Upper lobe of right lung (tissue), 1 donor: Measurements from ENCODE around the gene SAMM50. TPM values are rescaled to one million over a fixed set of nuclear protein-coding genes. Genes with fewer than 3 reads are reported as not detected.

Source experiments
- ATAC-seq: fragments of 200-7000 bp; cut with Tn5 transposase; one replicate; pipeline ENCODE4 v1.9.1; 2020; ENCODE audit warnings: mild to moderate bottlenecking, moderate library complexity
- DNase-seq: peaks from one replicate; pipeline ENCODE4 v3.0.0-alpha.2; 2020
- H3K27ac ChIP-seq: fragments of 200-600 bp; one replicate; pipeline ENCODE4 v1.8.0; 2022
- H3K27me3 ChIP-seq: fragments of 200-600 bp; one replicate; pipeline ENCODE4 v1.8.0; 2022; ENCODE audit warnings: mild to moderate bottlenecking
- H3K36me3 ChIP-seq: fragments of 200-600 bp; one replicate; pipeline ENCODE4 v1.8.0; 2022
- H3K4me1 ChIP-seq: fragments of 200-600 bp; one replicate; pipeline ENCODE4 v1.8.0; 2022
- H3K4me3 ChIP-seq: fragments of 200-600 bp; one replicate; pipeline ENCODE4 v1.8.0; 2022; ENCODE audit warnings: mild to moderate bottlenecking
- H3K9me3 ChIP-seq: fragments of 200-600 bp; one replicate; pipeline ENCODE4 v1.8.0; 2022
- CTCF ChIP-seq: fragments of 200-600 bp; IDR thresholded peaks from one replicate; pipeline ENCODE4 v1.8.0; 2022; ENCODE audit warnings: antibody characterized with exemption
- intact Hi-C: fragments of 100-400 bp; cut with DNase I; formaldehyde crosslinking; loops from one replicate; pipeline ENCODE4 v1.11.0; 2022
- total RNA-seq: library from RNA; stranded (reverse); fragmentation: NEBNext Ultra II Directional; extraction: Animal tissue kit (Norgen Biotek cat#: 25700); gene quantifications from one replicate; pipeline ENCODE4 v1.2.1, GENCODE V29; 2021
- donor health status: DM: no; HTN: yes; CAD: no; lungs with severe emphysema.

SAMM50 gene
- total RNA-seq, 1 donor from 2014 or later = 25.7 TPM

- intact Hi-C loops = no loop called here
- peaks cover 5% of the 10 kb centered on the region for H3K27me3 ChIP-seq
- ATAC-seq = no peak
Observed at GRCh38 chr22:43946384-43946667, 8.9 kb upstream of the SAMM50 start.

GRCh38 chr22:43948836-43949406 lies 6.3 kb upstream of the SAMM50 start:
- intact Hi-C loops = no loop called here
- H3K27me3 ChIP-seq = peaks cover 5% of the 10 kb centered on the region
- no peak for TF ChIP-seq CTCF
- H3K36me3 ChIP-seq = no peaks in the 10 kb centered on the region
- ATAC-seq = no peak
- no peak for DNase-seq
- H3K9me3 ChIP-seq = no peaks in the 10 kb centered on the region
- H3K4me3 ChIP-seq = no peak overlapping the region
- H3K27ac ChIP-seq = no peak overlapping the region
- H3K4me1 ChIP-seq = no peaks in the 10 kb centered on the region

More at GRCh38 chr22:43946384-43946667, 8.9 kb upstream of the SAMM50 start:
- H3K36me3 ChIP-seq = no peaks in the 10 kb centered on the region
- no peaks in the 10 kb centered on the region for H3K9me3 ChIP-seq
- no peak overlapping the region for H3K4me3 ChIP-seq
- DNase-seq = no peak
- no peak overlapping the region for H3K27ac ChIP-seq
- H3K4me1 ChIP-seq = no peaks in the 10 kb centered on the region
- no peak for TF ChIP-seq CTCF

GRCh38 chr22:43951391-43951790 lies 3.9 kb upstream of the SAMM50 start:
- DNase-seq (no peak), ATAC-seq (no peak)
- Histone ChIP-seq H3K4me3 (no peak overlapping the region), H3K36me3 (no peaks in the 10 kb centered on the region), H3K27ac (no peak overlapping the region), H3K4me1 (peaks cover 12% of the 10 kb centered on the region), H3K9me3 (no peaks in the 10 kb centered on the region), H3K27me3 (peaks cover 4% of the 10 kb centered on the region)
- no peak for TF ChIP-seq CTCF
- intact Hi-C loops = no loop called here

- H3K36me3 ChIP-seq = no peaks in the 10 kb centered on the region
- ATAC-seq = no peak
- no peak for TF ChIP-seq CTCF
- H3K9me3 ChIP-seq = no peaks in the 10 kb centered on the region
- no peak for DNase-seq
- H3K4me1 ChIP-seq = peaks cover 18% of the 10 kb centered on the region
- intact Hi-C loops = no loop called here
- no peak overlapping the region for H3K27ac ChIP-seq
- no peaks in the 10 kb centered on the region for H3K27me3 ChIP-seq
- no peak overlapping the region for H3K4me3 ChIP-seq
Observed at GRCh38 chr22:43951966-43952365, 3.3 kb upstream of the SAMM50 start.

- ATAC-seq (no peak), DNase-seq (no peak)
- no peaks in the 10 kb centered on the region for H3K36me3 ChIP-seq
- H3K9me3 ChIP-seq = no peaks in the 10 kb centered on the region
- no peaks in the 10 kb centered on the region for H3K27me3 ChIP-seq
- H3K4me3 ChIP-seq = peak overlapping the region; percentile 98
- intact Hi-C loops = no loop called here
- H3K27ac ChIP-seq = no peak overlapping the region
- no peak for TF ChIP-seq CTCF
- peaks cover 23% of the 10 kb centered on the region for H3K4me1 ChIP-seq
Observed at GRCh38 chr22:43953988-43954785, 1.1 kb upstream of the SAMM50 start.
